Fibroblast of skin of abdomen (primary cell): ENCODE data around the gene GAGE13. TPM values are rescaled to one million over a fixed set of nuclear protein-coding genes. Genes with fewer than 3 reads are reported as not detected.
"Not testable (repeated sequence)": the region's sequence is repeated elsewhere in the genome, so short reads cannot be mapped to it uniquely, and the experiment has no call there.

ENCODE experiments used
- DNase-seq: peaks from one replicate; pipeline ENCODE4 v3.0.0-alpha.2; 2013
- polyA plus RNA-seq, 2 experiments: library from polyadenylated mRNA; unstranded; fragments of 120-200 nt; gene quantifications; one replicate each; pipeline ENCODE4 v1.2.1, GENCODE V29; 2013; ENCODE audit not compliant: insufficient read length in 2 of 2

The GAGE13 gene
- polyA plus RNA-seq (2013, experiment 1 of 2; ENCODE audit: insufficient read length) = not detected
- polyA plus RNA-seq (2013, experiment 2 of 2; ENCODE audit: insufficient read length) = not detected

DNA sequence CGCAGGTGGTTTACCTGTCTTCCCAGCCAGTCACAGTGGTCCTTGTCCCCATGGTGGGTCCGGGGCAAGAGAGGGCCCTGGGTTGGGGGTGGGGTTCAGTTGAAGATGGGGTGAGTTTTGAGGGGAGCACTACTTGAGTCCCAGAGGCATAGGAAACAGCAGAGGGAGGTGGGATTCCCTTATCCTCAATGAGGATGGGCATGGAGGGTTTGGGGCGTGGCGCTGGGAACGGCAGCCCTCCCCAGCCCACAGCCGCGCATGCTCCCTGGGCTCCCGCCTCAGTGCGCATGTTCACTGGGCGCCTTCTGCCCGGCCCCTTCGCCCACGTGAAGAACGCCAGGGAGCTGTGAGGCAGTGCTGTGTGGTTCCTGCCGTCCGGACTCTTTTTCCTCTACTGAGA lies at the start of gene GAGE13:
Gene GAGE13 (plus strand): TSS at position 301 of the 400 bp plus-strand sequence. CDS start 1,156 bp downstream, outside the sequence.
- not testable (repeated sequence) for DNase-seq

- DNase-seq = peak; percentile 30
Observed at GRCh38 chrX:49282647-49283011, 48.8 kb upstream of the GAGE13 start.

DNA sequence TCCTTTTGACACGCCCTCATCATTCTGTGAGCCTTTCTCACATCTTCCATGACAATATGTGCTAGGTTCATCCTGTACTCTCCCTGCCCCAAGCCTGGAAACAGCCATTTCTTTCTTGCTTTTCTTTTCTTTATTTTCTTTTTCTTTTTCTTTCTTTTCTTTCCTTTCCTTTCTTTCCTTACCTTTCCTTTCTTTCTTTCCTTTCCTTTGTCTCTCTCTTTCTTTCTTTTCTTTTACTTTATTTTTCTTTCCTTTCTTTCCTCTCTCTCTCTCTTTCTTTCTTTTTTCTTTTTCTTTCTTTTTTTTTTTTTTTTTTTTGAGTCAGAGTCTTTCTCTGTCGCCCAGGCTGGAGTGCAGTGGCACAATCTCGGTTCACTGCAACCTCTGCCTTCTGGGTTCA lies 47.2 kb upstream of the GAGE13 start:
- DNase-seq = no peak

GRCh38 chrX:49286136-49286535 lies 45.2 kb upstream of the GAGE13 start:
- no peak for DNase-seq

DNA sequence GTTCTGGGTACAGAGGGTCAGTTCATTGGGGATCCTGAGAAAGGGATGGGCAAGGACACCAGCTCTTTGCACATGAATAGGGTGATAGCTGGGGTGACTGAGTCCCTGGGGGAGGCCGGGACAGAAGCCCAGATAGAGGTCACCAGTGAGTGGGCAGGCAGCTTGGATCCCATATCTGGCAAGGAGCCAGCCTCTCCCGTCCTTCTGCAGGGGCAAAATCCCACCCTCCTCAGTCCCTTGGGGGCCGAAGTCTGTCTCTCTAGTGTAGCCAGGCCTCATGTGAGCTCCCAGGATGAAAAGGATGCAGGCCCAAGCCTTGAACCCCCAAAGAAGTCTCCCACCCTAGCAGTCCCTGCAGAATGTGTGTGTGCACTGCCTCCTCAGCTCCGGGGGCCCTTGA lies 44.8 kb upstream of the GAGE13 start:
- DNase-seq = no peak

GRCh38 chrX:49287665-49288064 lies 43.7 kb upstream of the GAGE13 start:
- no peak for DNase-seq

GRCh38 chrX:49290215-49290614 lies 41.2 kb upstream of the GAGE13 start:
- DNase-seq = no peak

DNA sequence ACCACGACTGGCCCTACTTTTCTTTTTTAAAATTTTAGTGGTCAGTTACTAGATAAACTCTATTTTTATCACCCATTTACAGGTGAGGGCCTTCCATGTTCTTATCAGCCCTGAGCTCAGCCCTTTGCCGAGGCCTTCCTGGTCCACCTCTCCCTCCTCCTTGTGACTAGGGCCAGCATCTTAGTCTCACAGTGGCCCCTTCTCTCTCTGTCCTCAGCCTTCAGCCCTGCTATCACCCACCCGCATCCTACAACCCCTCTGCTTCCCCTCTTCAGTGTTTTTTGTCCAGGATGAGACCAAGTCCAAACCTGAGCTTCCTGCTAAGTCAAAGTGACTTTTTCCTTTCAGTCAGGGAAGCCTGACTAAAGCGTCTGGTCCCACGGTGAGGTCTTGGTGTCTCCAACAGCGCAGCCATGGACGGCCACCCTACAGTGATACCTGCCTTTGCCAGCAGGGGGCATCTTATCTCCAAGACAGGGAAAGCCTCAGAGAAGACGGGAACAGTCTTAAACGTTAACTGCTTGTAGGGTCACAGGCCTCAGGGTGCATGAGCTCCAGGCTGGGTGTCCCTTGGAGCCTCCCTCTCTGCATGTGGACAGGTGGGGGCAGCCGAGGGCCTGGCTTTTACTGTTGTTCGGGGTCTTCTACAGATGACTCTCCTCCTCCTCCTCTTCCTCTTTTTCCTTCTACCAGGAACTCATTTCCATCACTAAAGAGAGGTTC lies 39.6 kb upstream of the GAGE13 start:
- peak; percentile 24 for DNase-seq

- DNase-seq = no peak
Observed at GRCh38 chrX:49292400-49293362, 38.7 kb upstream of the GAGE13 start.

DNA sequence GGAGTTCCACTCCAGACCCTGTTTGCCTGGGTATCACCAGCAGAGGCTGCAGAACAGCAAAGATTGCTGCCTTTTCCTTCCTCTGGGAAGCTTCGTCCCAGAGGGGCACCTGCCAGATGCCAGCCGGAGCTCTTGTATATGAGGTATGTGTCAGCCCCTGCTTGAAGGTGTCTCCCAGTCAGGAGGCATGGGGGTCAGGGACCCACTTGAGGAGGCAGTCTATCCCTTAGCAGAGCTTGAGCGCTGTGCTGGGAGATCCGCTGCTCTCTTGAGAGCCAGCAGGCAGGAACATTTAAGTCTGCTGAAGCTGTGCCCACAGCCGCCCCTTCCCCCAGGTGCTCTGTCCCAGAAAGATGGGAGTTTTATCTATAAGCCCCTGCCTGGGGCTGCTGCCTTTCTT lies 32.1 kb upstream of the GAGE13 start:
- not testable (repeated sequence) for DNase-seq

GRCh38 chrX:49300703-49301102 lies 30.7 kb upstream of the GAGE13 start:
- DNase-seq = no peak

DNA sequence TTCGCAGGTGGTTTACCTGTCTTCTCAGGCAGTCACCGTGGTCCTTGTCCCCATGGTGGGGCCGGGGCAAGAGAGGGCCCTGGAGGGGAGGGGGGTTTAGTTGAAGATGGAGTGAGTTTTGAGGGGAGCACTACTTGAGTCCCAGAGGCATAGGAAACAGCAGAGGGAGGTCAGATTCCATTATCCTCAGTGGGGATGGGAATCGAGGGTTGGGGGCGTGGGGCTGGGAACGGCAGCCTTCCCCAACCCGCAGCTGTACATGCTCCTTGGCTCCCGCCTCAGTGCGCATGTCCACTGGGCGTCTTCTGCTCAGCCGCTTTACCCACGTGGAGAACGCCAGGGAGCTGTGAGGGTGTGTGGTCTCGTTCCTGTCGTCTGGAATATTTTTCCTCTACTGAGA lies 28.0 kb upstream of the GAGE13 start, which contains the start of gene GAGE10:
Gene GAGE10 (plus strand): TSS at position 301 of the 400 bp plus-strand sequence. CDS start 1,214 bp downstream, outside the sequence.
- no peak for DNase-seq

DNA sequence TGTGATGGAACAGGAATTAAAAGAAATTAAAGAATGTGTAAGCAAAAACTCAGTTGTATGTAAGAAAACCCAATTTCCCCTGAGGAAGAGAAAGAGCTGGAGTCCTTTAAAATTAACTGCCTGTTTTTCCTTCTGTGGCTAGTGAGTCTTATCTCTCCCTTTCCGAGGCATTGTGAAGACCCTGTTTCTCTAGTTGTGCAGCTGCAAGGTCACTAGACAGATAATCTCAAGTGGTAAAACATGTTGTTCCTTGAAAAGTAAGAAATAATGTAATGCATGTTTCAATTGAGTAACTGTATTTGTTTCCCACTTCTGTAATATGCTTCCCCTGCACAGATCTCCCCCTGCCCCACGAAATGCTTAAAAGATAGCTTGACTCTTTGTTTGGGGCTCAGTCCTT lies 23.6 kb upstream of the GAGE13 start:
- not testable (repeated sequence) for DNase-seq

GRCh38 chrX:49308604-49309269 lies 22.6 kb upstream of the GAGE13 start:
- DNase-seq = peak; percentile 2

DNA sequence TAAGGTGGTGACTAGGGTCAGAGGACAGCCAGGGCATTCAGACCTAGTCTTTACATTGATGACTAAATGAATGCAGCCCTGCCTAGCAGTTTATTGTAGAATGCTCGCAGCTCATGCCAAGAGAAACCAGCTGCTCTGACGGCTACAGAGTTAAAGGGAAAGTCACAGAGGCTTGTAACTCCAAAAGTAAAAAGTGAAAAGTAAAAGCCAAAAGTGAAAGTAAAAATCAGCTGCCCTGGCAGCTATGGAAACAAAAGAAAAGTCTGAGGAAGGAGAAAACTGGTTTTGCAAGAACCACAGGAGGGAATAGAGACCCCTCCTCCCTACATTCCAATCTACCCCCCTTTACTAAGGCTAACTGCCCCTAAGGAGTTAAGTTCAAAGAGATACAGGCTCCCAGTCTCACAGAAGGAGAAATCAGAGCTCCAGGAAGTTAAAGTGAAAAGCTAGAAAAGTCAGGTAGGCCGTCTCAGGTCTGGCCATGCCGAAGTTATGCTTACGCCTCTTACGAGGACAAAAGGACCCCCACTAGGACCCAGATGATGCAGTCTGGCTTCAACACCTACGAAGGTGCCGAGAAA lies 21.9 kb upstream of the GAGE13 start:
- peak; percentile 29 for DNase-seq

GRCh38 chrX:49310371-49310770 lies 21.0 kb upstream of the GAGE13 start:
- no peak for DNase-seq

DNA sequence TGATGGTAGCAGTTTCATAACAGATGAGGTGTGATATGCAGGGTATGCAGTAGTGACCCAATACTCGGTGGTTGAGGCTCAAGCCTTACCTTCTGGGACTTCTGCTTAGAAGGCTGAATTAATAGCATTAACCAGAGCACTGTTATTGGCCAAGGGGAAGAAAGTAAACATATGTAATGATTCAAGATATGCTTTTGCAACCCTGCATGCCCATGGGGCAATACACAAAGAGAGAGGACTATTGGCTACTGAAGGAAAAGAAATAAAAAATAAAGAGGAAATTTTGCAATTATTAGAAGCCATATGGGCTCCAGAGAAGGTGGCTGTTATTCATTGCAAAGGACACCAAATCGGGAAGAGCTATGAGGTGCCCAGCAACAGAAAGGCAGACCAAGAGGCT lies 19.2 kb upstream of the GAGE13 start:
- no peak for DNase-seq

GRCh38 chrX:49316085-49316484 lies 15.3 kb upstream of the GAGE13 start:
- DNase-seq = no peak

- DNase-seq = not testable (repeated sequence)
Observed at GRCh38 chrX:49321737-49322136, 9.6 kb upstream of the GAGE13 start, which contains the start of gene GAGE12J. Gene GAGE12J, plus strand, starts transcription at chrX:49322037. Its CDS starts 1,157 bp downstream, at chrX:49323194.

- not testable (repeated sequence) for DNase-seq
Observed at GRCh38 chrX:49322266-49322665, 9.1 kb upstream of the GAGE13 start.

DNA sequence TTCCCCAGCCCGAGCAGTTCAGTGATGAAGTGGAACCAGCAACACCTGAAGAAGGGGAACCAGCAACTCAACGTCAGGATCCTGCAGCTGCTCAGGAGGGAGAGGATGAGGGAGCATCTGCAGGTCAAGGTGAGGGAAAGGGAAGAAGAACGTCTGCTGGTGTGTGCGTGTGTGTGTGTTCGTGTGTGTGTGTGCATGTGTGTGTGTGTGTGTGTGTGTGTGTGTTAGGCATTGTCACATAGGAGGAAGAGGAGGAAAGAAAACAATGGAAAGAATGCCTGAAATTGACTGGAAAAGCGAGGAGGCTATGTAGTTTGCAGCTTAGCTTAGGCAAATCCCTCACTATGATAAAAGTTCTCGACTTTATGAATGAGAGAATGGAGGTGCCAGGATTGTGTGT lies 7.6 kb upstream of the GAGE13 start:
- DNase-seq = not testable (repeated sequence)

GRCh38 chrX:49330421-49330820 lies 961 bp upstream of the GAGE13 start:
- DNase-seq = not testable (repeated sequence)
